PFSK-1 (cell line): Measurements from ENCODE around the gene IMMP1L.

Experiments used
- POLR2AphosphoS5 ChIP-seq: IDR thresholded peaks from 2 replicates; pipeline ENCODE4 v1.6.1; 2012; ENCODE audit warnings: low read depth, mild to moderate bottlenecking, control low read depth, low read length, moderate library complexity
- TF ChIP-seq, protein P1 (sequence below), 2 experiments: IDR thresholded peaks; 2 replicates each; pipeline versions ENCODE4 v1.6.1 to v1.8.0; 2011 to 2012; ENCODE audit warnings: low read depth in 2 of 2, low read length in 2 of 2, control low read depth in 1 of 2, inconsistent platforms in 1 of 2, mild to moderate bottlenecking in 1 of 2, moderate library complexity in 1 of 2; ENCODE audit not compliant: insufficient read depth in 1 of 2

DNA sequence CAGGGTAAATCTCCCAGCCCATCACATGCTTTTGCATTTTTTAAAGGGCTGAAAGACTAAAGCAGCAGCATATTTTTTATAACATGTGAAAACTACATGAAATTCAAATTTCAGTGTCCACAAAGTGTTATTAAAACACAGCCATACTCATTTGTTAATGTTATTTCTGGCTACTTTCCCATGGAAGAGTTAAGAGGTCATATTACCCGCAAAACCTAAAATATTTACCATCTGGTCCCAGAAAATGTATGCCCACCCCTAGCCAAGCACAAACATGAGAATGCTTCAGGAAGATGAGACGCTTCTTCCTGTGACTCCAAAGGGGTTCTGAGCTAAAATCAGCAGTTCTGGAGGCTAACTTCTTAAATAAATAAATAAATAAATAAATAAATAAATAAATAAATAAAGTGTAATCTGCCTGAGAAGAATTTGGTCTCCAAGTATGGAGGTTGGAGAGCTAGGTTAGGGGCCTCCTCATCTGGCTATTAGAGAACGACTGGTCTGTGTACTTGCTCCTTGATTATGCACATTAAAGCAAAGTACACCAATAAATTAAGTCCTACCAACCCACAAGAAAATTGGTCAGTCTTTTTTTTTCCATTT, 9.7 kb downstream of the IMMP1L start:
- no peak for TF ChIP-seq POLR2AphosphoS5
- TF ChIP-seq, protein P1, sequence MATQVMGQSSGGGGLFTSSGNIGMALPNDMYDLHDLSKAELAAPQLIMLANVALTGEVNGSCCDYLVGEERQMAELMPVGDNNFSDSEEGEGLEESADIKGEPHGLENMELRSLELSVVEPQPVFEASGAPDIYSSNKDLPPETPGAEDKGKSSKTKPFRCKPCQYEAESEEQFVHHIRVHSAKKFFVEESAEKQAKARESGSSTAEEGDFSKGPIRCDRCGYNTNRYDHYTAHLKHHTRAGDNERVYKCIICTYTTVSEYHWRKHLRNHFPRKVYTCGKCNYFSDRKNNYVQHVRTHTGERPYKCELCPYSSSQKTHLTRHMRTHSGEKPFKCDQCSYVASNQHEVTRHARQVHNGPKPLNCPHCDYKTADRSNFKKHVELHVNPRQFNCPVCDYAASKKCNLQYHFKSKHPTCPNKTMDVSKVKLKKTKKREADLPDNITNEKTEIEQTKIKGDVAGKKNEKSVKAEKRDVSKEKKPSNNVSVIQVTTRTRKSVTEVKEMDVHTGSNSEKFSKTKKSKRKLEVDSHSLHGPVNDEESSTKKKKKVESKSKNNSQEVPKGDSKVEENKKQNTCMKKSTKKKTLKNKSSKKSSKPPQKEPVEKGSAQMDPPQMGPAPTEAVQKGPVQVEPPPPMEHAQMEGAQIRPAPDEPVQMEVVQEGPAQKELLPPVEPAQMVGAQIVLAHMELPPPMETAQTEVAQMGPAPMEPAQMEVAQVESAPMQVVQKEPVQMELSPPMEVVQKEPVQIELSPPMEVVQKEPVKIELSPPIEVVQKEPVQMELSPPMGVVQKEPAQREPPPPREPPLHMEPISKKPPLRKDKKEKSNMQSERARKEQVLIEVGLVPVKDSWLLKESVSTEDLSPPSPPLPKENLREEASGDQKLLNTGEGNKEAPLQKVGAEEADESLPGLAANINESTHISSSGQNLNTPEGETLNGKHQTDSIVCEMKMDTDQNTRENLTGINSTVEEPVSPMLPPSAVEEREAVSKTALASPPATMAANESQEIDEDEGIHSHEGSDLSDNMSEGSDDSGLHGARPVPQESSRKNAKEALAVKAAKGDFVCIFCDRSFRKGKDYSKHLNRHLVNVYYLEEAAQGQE (IDR thresholded peaks at IDR 0.05; ENCODE audit: insufficient read depth in 1 of 2, low read depth in 2 of 2, low read length in 2 of 2): no peak
